GM21825 (cell line): ENCODE measurements around the gene FBXO33.

Source experiments
- ATAC-seq: cut with Tn5 transposase; IDR thresholded peaks from one replicate; pipeline ENCODE4 v1.9.1; 2021; ENCODE audit warnings: mild to moderate bottlenecking, moderate library complexity; ENCODE audit not compliant: unreplicated experiment

The FBXO33 gene, protein sequence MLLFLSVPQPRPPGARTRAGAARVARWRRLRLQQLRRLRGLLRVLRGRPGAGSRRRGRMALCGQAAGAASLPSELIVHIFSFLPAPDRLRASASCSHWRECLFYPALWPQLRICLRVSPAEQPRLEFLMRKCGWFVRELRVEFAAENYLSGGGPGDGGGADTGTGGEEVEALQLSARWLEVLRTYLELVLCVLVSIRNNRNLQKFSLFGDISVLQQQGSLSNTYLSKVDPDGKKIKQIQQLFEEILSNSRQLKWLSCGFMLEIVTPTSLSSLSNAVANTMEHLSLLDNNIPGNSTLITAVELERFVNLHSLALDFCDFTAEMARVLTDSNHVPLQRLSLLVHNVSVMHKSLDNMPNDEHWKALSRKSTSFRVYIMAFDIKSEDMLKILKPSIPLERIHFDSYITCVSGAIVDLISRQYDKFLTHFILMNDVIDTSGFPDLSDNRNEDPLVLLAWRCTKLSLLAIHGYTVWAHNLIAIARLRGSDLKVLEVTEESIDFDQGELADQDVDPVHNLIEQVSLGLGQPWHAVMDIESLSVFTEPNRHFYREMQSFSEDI

DNA sequence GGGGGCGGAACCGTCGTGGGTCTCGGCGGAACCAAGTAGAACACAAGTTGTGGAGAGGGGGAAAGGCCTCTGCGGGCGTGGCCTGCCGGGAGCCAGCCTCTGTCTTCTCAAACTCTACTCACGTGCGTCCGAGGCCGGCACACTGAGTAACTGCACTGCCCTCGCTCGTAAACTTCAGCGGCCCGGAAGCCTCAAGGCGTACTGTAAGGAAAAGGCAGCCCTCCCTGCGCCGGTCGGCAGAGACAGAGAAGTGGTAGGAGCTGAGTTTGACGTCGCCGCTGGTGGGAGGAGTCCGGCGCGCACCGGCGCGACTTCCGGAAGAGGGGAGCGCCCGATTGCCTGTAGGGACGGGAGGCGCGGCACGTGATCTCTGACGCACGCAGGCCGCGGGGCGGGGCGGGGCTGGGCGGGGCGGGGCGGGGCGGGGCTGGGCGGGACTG is at the start of gene FBXO33:
TSS of gene FBXO33 (minus strand) at position 255 of the 440 bp plus-strand sequence. CDS start 271 bp downstream, outside the sequence.
- ATAC-seq = peak; percentile 82

DNA sequence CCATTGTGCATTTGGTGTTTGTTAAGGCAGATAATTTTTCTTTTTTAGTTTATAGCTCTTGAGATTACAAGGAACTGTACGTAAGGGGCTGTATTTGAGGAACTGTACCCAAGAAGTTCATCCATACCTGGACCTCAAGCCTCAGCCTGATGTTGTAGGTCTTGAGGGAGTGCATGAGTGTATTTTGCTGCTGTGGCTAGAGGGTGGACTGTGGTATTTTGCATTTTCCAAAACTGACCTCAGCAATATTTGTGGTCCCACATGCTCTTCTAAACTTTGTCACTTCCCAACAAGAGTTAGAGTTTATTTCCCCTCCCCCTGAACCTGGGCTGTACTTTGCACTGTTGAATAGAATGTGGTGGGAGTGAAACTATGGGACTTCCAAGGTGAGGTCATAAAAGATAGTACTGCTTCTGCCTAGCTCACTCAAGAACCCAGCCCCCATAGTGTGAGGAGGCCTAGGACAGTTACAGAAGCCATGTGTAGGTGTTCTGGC is 42.2 kb upstream of the FBXO33 start:
- ATAC-seq = peak; percentile 84

DNA sequence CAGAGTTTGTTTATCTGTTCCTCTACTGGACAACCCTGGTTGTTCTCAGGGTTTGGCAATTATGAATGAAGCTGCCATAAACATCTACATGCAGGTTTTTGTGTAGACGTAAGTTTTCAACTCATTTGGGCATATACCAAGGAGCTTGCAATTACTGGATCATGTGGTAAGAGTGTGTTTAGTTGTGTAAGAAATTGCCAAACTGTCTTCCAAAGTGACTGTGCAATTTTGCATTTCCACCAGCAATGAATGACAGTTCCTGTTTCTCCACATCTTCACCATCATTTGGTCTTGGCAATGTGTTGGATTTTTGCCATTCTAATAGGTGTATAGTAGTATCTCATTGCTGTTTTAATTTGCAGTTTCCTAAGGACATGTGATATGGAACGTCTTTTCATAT is 39.8 kb upstream of the FBXO33 start:
- ATAC-seq = no peak

DNA sequence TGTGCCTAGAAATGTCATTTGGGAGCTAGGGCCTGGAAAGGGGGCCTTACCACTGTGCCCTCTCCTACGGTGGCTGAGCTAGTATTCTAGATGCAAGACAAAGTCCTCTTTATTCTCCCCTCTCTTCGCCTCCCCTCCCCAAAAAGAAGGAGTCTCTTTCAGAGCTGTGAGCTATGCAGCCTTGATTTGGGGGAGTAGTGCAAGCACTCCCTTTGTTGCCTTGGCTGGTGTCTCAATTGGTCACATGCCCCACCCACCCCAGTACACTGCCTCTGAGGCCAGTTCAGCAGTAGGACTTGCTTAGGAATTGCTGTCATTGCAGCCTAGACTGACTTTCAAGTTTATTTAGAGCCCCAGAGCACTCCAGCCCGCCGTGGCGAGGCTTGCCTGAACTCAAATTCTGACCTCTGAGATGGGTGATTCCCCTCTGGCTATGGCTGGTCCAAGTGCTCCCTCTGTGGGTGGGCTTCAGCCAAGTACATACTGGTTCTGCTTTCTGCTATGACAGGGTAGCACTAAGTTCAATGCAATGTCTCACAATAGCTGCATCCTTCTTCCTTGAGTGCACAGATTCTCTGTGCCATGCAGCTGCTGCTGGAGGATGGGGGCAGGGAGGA is 37.0 kb upstream of the FBXO33 start:
- peak; percentile 97 for ATAC-seq

DNA sequence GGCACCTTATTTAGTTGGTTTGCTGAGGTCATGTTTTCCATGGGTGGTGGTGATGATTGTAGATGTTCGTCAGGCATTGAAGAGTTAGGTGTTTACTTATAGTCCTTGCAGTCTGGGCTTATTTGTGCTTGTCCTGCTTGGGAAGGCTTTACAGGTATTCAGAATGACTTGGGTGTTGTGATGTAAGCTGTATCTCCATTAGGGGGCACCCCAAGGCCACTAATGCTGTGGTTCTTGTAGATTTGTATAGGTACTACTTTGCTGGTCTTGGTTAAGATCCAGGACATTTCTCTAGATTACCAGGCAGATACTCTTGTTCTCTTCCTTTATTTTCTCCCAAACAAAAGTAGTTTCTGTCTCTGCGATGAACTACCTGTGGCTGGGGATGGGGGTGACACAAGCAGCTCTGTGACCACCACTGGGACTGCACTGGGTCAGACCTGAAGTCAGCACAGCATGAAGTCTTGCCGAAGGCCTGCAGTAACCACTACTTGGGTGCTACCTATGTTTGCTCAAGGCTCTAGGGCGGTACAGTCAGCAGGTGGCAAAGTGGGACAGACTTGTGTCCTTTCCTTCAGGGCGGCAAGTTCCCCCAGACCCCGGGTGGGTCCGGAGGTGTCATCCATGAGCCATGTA is 35.8 kb upstream of the FBXO33 start:
- ATAC-seq = peak; percentile 50

DNA sequence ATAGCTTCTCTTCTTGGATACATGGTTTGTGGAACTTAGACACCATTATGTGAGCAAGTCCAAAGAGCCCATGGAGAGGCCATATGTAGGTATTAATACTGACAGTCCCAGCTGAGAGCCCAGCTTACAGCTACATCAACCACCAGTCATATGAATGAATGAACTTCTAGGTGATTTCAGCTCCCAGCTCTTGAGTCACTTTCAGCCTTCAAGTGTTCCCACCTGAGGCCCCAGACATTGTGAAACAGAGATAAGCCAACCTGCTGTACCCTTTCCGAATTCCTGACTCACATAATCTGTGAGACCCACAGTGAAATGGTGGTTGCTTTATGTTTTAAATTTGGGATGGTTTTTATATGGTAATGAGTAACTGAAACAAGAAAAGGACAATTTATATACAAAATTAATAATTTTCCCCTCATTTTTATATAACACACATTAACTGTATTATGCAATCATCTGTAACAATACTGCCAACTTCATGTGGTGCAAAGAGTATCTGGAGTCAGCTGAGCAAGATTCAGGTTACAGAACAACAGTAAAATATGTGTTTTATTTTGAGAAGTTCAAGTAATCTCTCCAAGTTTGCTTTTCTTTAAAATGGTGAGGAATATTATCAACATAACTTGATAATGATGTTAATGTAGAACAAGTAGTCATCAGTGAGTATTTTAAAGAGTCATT is 27.7 kb upstream of the FBXO33 start:
- no peak for ATAC-seq

DNA sequence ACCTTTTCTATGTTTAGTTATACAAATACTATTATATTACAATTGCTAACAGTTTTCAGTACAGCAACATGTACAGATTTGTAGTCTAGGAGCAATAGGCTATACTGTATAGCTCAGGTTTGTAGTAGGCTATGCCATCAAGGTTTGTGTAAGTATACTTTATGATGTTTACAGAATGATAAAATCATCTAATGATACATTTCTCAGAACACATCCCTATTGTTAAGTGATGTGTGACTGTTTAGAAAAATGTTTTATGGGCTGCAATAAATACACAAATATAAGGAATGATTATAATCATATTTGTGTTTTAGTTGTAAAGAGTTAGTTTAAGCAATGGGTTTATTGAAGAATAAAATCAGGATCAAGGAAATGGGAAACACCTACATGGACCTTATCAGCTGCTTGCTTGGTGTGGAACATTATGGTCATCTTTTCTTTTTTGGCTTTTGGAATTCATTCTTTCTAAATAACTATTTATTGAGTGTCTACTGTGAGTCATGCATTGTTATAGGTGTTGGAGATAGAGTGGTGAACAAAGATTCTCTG is 24.5 kb upstream of the FBXO33 start:
- ATAC-seq = no peak

DNA sequence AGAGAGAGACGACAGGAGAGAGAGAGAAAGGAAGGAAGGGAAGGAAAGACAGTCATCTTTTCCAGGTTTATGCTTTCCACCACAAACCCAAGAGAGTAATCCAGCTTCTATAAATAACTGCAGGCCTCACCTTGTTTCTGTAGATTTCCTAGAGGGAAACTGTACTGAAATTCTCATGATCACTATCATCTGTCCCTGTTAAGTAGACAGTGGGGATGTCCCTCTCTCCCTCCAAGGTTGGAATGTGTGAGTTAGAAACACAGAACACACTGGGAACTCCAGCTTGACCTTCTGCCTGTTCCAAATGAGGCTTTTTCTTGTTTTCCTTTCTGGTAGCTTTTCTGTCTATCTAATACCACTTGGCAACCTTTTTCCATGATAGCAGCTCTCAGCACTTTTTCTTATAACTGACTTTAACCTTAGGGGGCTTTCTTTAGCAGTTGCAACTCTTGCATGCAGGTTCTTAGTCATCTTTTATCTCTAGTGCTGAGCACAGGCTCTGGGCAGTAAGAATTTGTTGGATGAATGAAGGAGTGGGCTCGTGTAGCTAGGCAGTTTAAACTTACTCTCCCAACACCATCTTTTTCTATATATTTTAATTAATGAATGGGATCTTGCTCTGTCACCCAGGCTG is 22.8 kb upstream of the FBXO33 start:
- no peak for ATAC-seq

DNA sequence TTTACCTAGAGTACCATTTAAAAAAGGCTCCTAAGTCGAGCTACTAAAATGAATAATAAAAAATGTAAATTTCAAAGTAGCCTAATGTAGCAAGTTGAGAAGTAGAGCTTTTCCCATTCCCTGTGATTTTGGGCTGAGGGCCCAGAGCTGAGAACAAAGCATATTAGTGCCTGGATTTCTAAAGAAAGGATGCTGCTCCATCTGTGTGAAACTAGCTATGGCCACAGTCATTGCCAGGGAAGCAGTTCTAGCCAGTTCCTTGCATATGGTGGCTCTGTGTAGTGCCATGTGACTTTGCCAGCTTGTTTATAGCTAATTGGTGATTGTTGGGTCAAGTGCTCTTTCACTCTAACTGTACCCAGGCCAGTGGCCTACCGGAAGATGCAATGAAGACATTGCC is 20.4 kb upstream of the FBXO33 start:
- ATAC-seq = no peak

DNA sequence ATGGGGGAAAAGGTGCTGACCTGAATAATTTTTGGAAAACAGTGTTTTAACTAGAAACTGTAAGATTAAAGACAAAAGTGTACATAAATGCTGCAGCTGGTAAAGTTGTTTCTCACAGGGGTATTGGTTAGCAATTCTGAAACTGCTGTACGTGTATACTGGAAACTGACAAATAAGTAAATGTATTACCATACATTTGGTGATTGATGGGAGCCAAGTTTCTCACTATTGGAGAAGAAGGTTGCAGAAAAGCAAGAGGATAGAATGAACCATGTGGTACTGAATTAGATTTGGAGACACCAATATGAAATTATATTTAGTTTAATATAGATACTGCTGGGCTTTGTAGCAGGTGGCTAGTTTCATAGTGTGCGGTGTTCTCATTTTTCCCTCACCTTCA is 19.6 kb upstream of the FBXO33 start:
- no peak for ATAC-seq

DNA sequence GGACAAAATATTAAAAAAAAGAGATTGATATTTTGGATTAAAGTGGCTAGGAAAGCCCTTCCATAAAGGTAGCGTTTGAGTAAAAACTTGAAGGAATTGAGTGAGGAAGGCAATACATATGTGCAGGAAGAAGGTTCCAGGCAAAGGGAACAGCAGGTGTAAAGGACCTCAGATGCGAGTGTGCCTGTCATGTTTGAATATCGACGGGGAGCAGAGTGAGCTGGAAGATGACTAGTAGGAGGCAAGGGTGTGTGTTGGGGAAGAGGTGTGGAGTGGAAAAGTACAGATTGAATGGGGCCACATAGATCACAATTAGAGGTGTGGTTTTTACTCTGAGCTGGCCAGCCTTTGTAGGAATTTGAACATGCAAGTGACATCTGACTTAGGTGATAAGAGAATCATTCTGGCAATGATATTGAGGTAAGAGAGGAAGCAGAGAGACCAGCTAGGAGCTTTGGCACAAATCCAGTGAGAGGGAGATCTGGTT is 15.0 kb upstream of the FBXO33 start:
- no peak for ATAC-seq

DNA sequence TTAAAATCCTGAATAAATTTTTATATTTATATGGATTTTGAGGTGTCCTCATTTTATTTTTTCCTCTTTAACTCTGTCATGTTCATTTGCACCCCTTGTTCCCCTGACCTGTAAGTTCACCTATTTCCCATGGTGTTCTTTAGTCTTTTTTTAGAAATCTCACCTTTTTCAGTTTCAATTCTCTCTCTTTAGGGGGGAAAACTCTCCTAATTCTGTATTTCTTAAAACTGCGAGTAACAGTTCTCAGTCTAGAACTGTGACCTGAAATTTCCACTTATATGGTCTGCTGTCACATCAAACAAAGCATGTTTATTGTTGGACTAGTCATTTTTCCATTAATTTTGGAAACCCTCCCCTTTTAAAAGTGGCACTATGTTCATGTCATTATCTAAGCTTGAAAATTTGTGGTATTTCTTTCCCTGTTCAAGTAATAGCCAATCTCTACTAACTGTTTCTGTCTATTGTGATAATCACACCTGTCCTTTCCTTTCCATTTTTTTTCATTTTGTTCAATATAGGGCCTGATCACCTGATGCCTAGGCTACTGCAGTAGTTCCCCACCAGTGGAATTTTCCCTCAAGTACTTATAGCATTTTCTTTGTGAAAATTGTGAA is 14.0 kb upstream of the FBXO33 start:
- ATAC-seq = peak; percentile 59

DNA sequence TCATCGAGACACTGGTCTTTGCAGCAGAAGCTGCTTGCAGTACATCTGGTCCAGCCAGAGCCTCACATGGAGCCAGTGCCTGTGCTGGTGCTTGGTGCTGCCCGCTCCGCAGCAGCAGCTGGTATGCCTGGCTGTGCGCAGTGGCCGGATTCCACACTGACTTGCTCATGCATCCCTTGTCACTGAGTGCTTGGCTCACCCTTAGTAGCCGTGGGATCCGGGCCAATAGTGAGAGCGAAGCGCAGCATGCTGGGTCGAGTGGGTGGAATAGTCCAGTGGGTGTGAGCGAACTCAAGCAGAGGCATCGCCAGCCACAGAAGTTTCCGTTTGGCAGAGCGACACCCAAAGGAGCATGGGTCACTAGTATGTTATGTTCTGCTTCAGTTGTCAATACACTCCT is 10.1 kb upstream of the FBXO33 start:
- no peak for ATAC-seq

DNA sequence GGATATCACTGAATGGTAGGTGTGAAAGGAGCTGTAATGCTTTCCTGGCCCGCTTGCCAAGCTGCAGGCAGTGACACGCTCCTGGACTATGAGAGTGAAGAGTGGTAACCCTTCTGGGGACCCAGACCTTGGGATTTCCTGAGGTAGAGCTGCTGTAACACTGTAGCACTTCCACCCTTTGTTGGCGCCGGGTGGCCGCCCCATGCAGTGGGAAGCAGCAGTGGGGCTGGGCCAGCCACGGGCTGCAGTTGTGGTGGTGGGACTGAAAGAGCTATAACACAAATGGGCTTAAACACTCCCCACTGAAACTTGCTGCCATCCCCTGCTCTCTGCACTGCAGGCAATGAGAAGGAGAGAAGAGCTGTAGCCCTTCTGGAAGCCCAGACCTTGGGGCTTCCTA is 9.6 kb upstream of the FBXO33 start:
- ATAC-seq = no peak

DNA sequence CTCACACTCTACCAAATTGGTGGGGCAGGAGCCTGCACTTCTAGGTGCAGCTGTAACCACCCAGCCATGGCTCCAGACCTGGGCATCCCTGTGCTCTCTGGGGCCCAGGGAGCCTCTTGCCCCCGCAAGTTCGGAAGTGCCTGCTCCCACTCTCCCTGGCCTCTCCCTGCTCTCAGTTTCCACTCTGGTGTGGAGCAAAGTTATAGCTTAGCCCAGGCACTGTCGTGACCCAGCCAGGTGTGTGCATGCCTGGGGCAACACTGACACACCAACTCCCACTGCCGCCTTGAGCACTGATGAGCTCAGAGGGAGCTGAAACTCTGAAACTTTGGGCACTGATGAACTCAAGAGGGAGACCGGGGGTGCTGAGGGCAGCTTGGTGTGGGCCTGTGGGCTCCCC is 8.7 kb upstream of the FBXO33 start:
- no peak for ATAC-seq

DNA sequence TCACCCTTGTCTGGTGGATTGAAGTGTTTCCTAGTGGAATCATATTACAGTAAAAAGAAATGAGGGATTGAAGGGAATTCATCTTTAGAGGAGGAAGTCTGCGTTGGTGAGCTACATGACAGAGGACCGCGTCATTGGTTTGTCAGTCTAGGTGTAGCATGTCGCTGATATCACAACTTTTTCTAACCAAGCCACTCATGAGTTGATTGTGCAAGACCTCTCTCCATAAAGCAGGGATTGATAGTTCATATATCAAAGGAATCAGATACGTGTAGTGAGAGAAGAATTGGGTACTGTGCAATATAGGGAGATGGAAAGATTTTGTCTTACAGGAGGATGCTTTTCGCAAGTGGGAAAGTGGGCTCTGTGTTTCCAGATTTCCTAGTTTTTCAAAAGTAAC is 3.0 kb upstream of the FBXO33 start:
- no peak for ATAC-seq

DNA sequence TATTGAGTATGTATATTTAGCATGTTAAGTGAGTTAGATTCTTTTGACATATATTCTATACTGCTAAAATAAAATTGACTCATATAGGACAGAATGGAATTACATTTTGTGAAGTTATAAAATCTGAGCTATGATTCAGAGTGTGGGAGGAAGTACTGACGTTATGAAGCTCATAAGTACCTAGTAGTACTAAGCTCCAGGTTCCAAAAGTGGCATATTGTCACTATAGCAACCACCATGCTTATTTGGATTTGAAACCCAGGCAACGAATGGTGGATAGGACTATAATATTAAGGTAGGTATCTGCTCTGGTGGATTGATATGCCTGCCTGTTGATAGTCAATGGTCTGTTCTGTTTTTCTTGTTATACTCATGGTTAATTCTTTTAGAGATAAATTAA is 2.2 kb upstream of the FBXO33 start:
- no peak for ATAC-seq

DNA sequence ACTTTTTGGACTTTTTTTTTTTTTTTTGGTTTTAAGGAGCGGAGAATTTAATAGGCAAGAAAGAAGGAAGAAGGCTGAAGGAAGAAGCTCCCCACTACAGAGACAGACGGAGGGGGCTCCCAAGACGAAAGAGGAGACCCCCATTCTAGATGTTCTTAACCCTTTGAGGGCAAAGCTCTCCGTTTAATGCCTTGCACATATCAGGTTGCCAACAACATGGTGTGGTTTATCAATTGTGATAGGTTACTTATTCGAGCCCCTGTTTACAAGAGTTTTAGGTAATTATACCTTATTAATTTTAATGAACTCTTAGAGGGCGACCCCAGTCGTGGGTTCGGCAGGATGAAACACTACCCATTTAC is 1.2 kb upstream of the FBXO33 start:
- ATAC-seq = no peak

DNA sequence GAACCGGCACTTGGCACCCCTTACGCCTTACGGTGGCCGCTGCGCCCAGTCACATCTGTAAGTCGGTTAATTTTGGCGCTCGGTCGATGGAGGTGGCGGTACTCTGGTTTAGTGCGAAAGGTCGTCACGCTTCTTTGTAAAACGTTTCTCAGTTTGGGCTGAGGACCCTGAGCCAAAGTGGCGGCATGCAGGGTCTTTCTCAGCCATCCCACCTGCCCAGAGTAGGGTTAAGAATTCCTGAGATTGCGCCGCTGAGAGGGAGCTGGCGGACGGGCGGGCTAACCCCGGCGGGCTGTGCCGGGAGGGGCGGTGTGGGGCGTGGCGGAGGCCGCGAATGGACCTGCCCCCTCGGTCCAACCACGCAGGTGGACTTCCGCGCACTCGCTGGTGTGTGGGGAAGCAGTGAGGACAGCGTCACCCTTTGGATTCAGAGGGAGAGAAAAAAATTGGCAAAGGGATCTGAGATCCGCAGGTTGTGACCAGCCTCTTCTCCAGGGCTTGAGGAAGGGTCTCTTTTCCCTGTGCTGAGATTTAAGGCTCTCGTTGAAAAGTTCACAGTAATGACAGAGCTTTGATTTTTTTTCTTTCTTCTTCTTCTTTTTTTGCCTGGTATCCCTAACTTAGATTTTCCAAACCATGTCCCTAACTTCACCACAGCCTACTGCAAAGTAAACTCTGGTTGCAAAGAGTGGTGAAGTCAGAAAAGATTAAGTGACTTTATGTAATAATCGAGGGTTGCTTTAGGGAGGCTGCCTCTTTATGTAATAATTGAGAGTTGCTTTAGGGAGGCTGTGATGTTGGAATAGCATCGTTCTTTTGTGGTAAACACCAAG is 602 bp upstream of the FBXO33 start:
- ATAC-seq = peak; percentile 60
